ENCODE results near the gene GNA12. TPM values are rescaled to one million over a fixed set of nuclear protein-coding genes. Genes with fewer than 3 reads are reported as not detected.

GNA12 gene
- total and polyA plus RNA-seq, 4 experiments from 2014 or later = 4.4 to 16.6 (median 12.6) TPM

GRCh38 chr7:2851497-2851896, 7.4 kb upstream of the GNA12 start:
- Mint-ChIP-seq H3K4me1 (peaks cover 4 to 6% (median 5%) of the 10 kb centered on the region in 4 donors), H3K27ac (peak overlapping the region in 5 of 7 donors; percentile 5 to 70 (median 58)), H3K27me3 (no peaks in the 10 kb centered on the region), H3K36me3 (peaks cover 0 to 6% of the 10 kb centered on the region in 2 donors), H3K9me3 (no peaks in the 10 kb centered on the region), H3K4me3 (no peak overlapping the region)
- H3K9me3 ChIP-seq (ENCODE audit: control insufficient read depth in 1 of 2, low read length in 2 of 2) = no peaks in the 10 kb centered on the region
- DNase-seq = no peak
- H3K36me3 ChIP-seq (ENCODE audit: insufficient read depth, low read length) = no peaks in the 10 kb centered on the region
- intact Hi-C loops (cut with micrococcal nuclease) = no loop called here
- H3K4me1 ChIP-seq (ENCODE audit: insufficient read depth, low read length) = peaks cover 8% of the 10 kb centered on the region
- H3K4me3 ChIP-seq (ENCODE audit: low read length in 2 of 2) = no peak overlapping the region
- ChIA-PET CTCF (ENCODE audit: partially characterized antibody) (interaction anchor here (1.4 kb wide), 1 partner anchor 141 kb away, joined by 3 read pairs; no protein-coding TSS in a partner anchor), POLR2A (ENCODE audit: partially characterized antibody) (no interaction called here)
- H3K27ac ChIP-seq (ENCODE audit: low read depth, low read length) = no peak overlapping the region
- no peaks in the 10 kb centered on the region for H3K27me3 ChIP-seq (ENCODE audit: insufficient read depth, low read length)

GRCh38 chr7:2849941-2850766, 6.0 kb upstream of the GNA12 start:
- peaks cover 0 to 6% of the 10 kb centered on the region in 2 donors for H3K36me3 Mint-ChIP-seq
- Histone ChIP-seq H3K4me1 (ENCODE audit: insufficient read depth, low read length) (peaks cover 8% of the 10 kb centered on the region), H3K9me3 (ENCODE audit: control insufficient read depth in 1 of 2, low read length in 2 of 2) (no peaks in the 10 kb centered on the region), H3K4me3 (ENCODE audit: low read length in 2 of 2) (no peak overlapping the region), H3K27ac (ENCODE audit: low read depth, low read length) (no peak overlapping the region), H3K27me3 (ENCODE audit: insufficient read depth, low read length) (no peaks in the 10 kb centered on the region), H3K36me3 (ENCODE audit: insufficient read depth, low read length) (no peaks in the 10 kb centered on the region)
- intact Hi-C loops (cut with micrococcal nuclease) = no loop called here
- H3K27me3 Mint-ChIP-seq = no peaks in the 10 kb centered on the region
- H3K4me3 Mint-ChIP-seq = no peak overlapping the region
- H3K9me3 Mint-ChIP-seq = no peaks in the 10 kb centered on the region
- CTCF ChIA-PET (ENCODE audit: partially characterized antibody) = no interaction called here
- POLR2A ChIA-PET (ENCODE audit: partially characterized antibody) = no interaction called here
- DNase-seq = no peak
- H3K4me1 Mint-ChIP-seq = peaks cover 6 to 14% (median 8%) of the 10 kb centered on the region in 4 donors
- no peak overlapping the region for H3K27ac Mint-ChIP-seq

GRCh38 chr7:2845034-2845592, 1.0 kb upstream of the GNA12 start:
- H3K27ac Mint-ChIP-seq = peak overlapping the region in 2 of 7 donors; percentile 80 to 86
- ChIA-PET POLR2A (ENCODE audit: partially characterized antibody) (interaction anchor here (0.7 to 1.1 kb wide), 3 partner anchors 8 to 32 kb away, joined by 3 to 6 read pairs (median 3); no protein-coding TSS in a partner anchor), CTCF (ENCODE audit: partially characterized antibody) (interaction anchor here (0.6 to 1.4 kb wide), 4 partner anchors 10 to 55 kb away, joined by 3 to 4 read pairs (median 3); no protein-coding TSS in a partner anchor)
- peaks cover 23 to 50% (median 35%) of the 10 kb centered on the region in 4 donors for H3K4me1 Mint-ChIP-seq
- no peaks in the 10 kb centered on the region for H3K27me3 Mint-ChIP-seq
- Histone ChIP-seq H3K27me3 (ENCODE audit: insufficient read depth, low read length) (no peaks in the 10 kb centered on the region), H3K4me3 (ENCODE audit: low read length in 2 of 2) (peak overlapping the region in 1 of 2 donors; percentile 51), H3K36me3 (ENCODE audit: insufficient read depth, low read length) (no peaks in the 10 kb centered on the region), H3K9me3 (ENCODE audit: control insufficient read depth in 1 of 2, low read length in 2 of 2) (no peaks in the 10 kb centered on the region), H3K27ac (ENCODE audit: low read depth, low read length) (peak overlapping the region; percentile 3), H3K4me1 (ENCODE audit: insufficient read depth, low read length) (peaks cover 18% of the 10 kb centered on the region)
- intact Hi-C loops (cut with micrococcal nuclease) = no loop called here
- no peaks in the 10 kb centered on the region for H3K9me3 Mint-ChIP-seq
- no peak for DNase-seq
- H3K4me3 Mint-ChIP-seq = peak overlapping the region; percentile 83 to 97 (median 88)
- peaks cover 0 to 14% of the 10 kb centered on the region in 2 donors for H3K36me3 Mint-ChIP-seq

- H3K36me3 ChIP-seq (ENCODE audit: insufficient read depth, low read length) = no peaks in the 10 kb centered on the region
- no peaks in the 10 kb centered on the region for H3K9me3 ChIP-seq (ENCODE audit: control insufficient read depth in 1 of 2, low read length in 2 of 2)
- DNase-seq = peak in 2 of 5 donors; percentile 24 to 49
- peak overlapping the region; percentile 32 for H3K27ac ChIP-seq (ENCODE audit: low read depth, low read length)
- Mint-ChIP-seq H3K4me3 (peak overlapping the region in 6 of 8 donors; percentile 71 to 84 (median 80)), H3K9me3 (no peaks in the 10 kb centered on the region), H3K27ac (peak overlapping the region in 3 of 7 donors; percentile 37 to 75 (median 46)), H3K4me1 (peaks cover 31 to 59% (median 45%) of the 10 kb centered on the region in 4 donors), H3K27me3 (no peaks in the 10 kb centered on the region), H3K36me3 (peaks cover 0 to 17% of the 10 kb centered on the region in 2 donors)
- H3K4me1 ChIP-seq (ENCODE audit: insufficient read depth, low read length) = peaks cover 22% of the 10 kb centered on the region
- CTCF ChIA-PET (ENCODE audit: partially characterized antibody) = interaction anchor here (0.6 to 1.7 kb wide), 4 partner anchors 10 to 410 kb away, joined by 3 to 4 read pairs (median 4); no protein-coding TSS in a partner anchor
- no peaks in the 10 kb centered on the region for H3K27me3 ChIP-seq (ENCODE audit: insufficient read depth, low read length)
- peak overlapping the region in 1 of 2 donors; percentile 44 for H3K4me3 ChIP-seq (ENCODE audit: low read length in 2 of 2)
- intact Hi-C loops (cut with micrococcal nuclease) = loop anchor here (1.0 to 5.0 kb wide), 3 partner anchors 131 to 336 kb away; partner anchors contain the start of gene BRAT1
- POLR2A ChIA-PET (ENCODE audit: partially characterized antibody) = no interaction called here
Observed at GRCh38 chr7:2843711-2844152, 376 bp downstream of the GNA12 start.

GRCh38 chr7:2843191-2843685, 870 bp downstream of the GNA12 start:
- CTCF ChIA-PET (ENCODE audit: partially characterized antibody) = interaction anchor here (0.6 to 1.7 kb wide), 5 partner anchors 9 to 410 kb away, joined by 3 to 4 read pairs (median 3); no protein-coding TSS in a partner anchor
- Histone ChIP-seq H3K9me3 (ENCODE audit: control insufficient read depth in 1 of 2, low read length in 2 of 2) (no peaks in the 10 kb centered on the region), H3K36me3 (ENCODE audit: insufficient read depth, low read length) (no peaks in the 10 kb centered on the region), H3K27me3 (ENCODE audit: insufficient read depth, low read length) (no peaks in the 10 kb centered on the region), H3K4me1 (ENCODE audit: insufficient read depth, low read length) (peaks cover 22% of the 10 kb centered on the region), H3K27ac (ENCODE audit: low read depth, low read length) (peak overlapping the region; percentile 32), H3K4me3 (ENCODE audit: low read length in 2 of 2) (peak overlapping the region in 1 of 2 donors; percentile 44)
- POLR2A ChIA-PET (ENCODE audit: partially characterized antibody) = no interaction called here
- Mint-ChIP-seq H3K9me3 (no peaks in the 10 kb centered on the region), H3K4me1 (peaks cover 31 to 64% (median 46%) of the 10 kb centered on the region in 4 donors), H3K4me3 (peak overlapping the region; percentile 76 to 85 (median 81)), H3K36me3 (peaks cover 0 to 17% of the 10 kb centered on the region in 2 donors), H3K27me3 (no peaks in the 10 kb centered on the region), H3K27ac (peak overlapping the region; percentile 53 to 90 (median 70))
- DNase-seq = no peak
- intact Hi-C loops (cut with micrococcal nuclease) = loop anchor here (5.0 kb wide), 2 partner anchors 131 to 336 kb away; no protein-coding TSS in a partner anchor

- H3K36me3 Mint-ChIP-seq = peaks cover 0 to 15% of the 10 kb centered on the region in 2 donors
- Histone ChIP-seq H3K36me3 (ENCODE audit: insufficient read depth, low read length) (no peaks in the 10 kb centered on the region), H3K27me3 (ENCODE audit: insufficient read depth, low read length) (no peaks in the 10 kb centered on the region), H3K27ac (ENCODE audit: low read depth, low read length) (no peak overlapping the region), H3K9me3 (ENCODE audit: control insufficient read depth in 1 of 2, low read length in 2 of 2) (no peaks in the 10 kb centered on the region), H3K4me1 (ENCODE audit: insufficient read depth, low read length) (peaks cover 31% of the 10 kb centered on the region), H3K4me3 (ENCODE audit: low read length in 2 of 2) (no peak overlapping the region)
- intact Hi-C loops (cut with micrococcal nuclease) = loop anchor here (5.0 kb wide), 2 partner anchors 130 to 335 kb away; no protein-coding TSS in a partner anchor
- peak overlapping the region in 2 of 7 donors; percentile 31 to 75 for H3K27ac Mint-ChIP-seq
- peak overlapping the region in 5 of 8 donors; percentile 17 to 84 (median 60) for H3K4me3 Mint-ChIP-seq
- no peaks in the 10 kb centered on the region for H3K27me3 Mint-ChIP-seq
- H3K4me1 Mint-ChIP-seq = peaks cover 36 to 76% (median 55%) of the 10 kb centered on the region in 4 donors
- H3K9me3 Mint-ChIP-seq = no peaks in the 10 kb centered on the region
- ChIA-PET POLR2A (ENCODE audit: partially characterized antibody) (no interaction called here), CTCF (ENCODE audit: partially characterized antibody) (interaction anchor here (0.6 to 1.7 kb wide), 3 partner anchors 11 to 645 kb away, joined by 3 read pairs; no protein-coding TSS in a partner anchor)
- DNase-seq = no peak
Observed at GRCh38 chr7:2841907-2842306, 2.2 kb downstream of the GNA12 start.
